Type B pancreatic cell (in vitro differentiated cells): ENCODE data around the gene LARGE1. TPM values are rescaled to one million over a fixed set of nuclear protein-coding genes. Genes with fewer than 3 reads are reported as not detected.

Experiments
- DNase-seq: peaks from one replicate; pipeline ENCODE4 v3.0.0; 2021; ENCODE audit warnings: mixed read lengths; ENCODE audit not compliant: unreplicated experiment; ENCODE audit errors: extremely low spot score
- H3K27ac Mint-ChIP-seq: 2 replicates; pipeline ENCODE4 v1.8.0; 2021; ENCODE audit warnings: mild to moderate bottlenecking, mixed read lengths
- H3K27me3 Mint-ChIP-seq: 2 replicates; pipeline ENCODE4 v1.8.0; 2021; ENCODE audit warnings: mixed read lengths
- H3K36me3 Mint-ChIP-seq: 2 replicates; pipeline ENCODE4 v1.8.0; 2021; ENCODE audit warnings: mixed read lengths
- H3K4me1 Mint-ChIP-seq: one replicate; pipeline ENCODE4 v1.8.0; 2021; ENCODE audit warnings: mixed read lengths; ENCODE audit not compliant: unreplicated experiment
- H3K4me3 Mint-ChIP-seq: 2 replicates; pipeline ENCODE4 v1.8.0; 2021; ENCODE audit warnings: mild to moderate bottlenecking, mixed read lengths
- H3K9me3 Mint-ChIP-seq: 2 replicates; pipeline ENCODE4 v1.8.0; 2021; ENCODE audit warnings: mixed read lengths
- total RNA-seq: library from RNA; stranded (reverse); gene quantifications from 2 replicates; pipeline ENCODE4 v1.2.1, GENCODE V29; 2021; ENCODE audit warnings: low replicate concordance
- TF ChIP-seq, protein P1 (sequence below): fragments of 200-600 bp; sonication (generic); conservative IDR thresholded peaks from 2 replicates; pipeline ENCODE4 v1.5.0; 2021; ENCODE audit warnings: antibody characterized with exemption, mild to moderate bottlenecking

LARGE1 gene
- total RNA-seq, 1 donor from 2014 or later: 96.6 TPM

DNA sequence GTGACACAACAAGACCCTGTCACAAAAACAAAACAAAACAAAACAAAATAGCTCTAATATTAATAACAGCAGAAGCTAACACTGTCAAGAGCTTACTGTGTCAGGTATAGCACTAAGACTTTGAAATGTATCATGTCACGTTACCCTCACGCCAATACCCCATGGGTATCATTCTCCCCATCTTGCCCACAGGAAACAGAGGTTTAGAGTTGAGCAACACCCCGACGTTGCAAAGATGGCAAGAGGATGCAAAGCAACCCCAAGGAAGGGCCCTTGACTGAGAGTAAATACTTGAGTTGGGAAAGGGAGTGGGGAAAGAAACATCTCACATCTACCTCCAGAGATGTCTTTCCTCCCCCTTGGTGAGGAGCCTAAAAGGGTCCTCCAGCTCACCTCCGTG, 366.8 kb downstream of the LARGE1 start:
- TF ChIP-seq, protein P1, sequence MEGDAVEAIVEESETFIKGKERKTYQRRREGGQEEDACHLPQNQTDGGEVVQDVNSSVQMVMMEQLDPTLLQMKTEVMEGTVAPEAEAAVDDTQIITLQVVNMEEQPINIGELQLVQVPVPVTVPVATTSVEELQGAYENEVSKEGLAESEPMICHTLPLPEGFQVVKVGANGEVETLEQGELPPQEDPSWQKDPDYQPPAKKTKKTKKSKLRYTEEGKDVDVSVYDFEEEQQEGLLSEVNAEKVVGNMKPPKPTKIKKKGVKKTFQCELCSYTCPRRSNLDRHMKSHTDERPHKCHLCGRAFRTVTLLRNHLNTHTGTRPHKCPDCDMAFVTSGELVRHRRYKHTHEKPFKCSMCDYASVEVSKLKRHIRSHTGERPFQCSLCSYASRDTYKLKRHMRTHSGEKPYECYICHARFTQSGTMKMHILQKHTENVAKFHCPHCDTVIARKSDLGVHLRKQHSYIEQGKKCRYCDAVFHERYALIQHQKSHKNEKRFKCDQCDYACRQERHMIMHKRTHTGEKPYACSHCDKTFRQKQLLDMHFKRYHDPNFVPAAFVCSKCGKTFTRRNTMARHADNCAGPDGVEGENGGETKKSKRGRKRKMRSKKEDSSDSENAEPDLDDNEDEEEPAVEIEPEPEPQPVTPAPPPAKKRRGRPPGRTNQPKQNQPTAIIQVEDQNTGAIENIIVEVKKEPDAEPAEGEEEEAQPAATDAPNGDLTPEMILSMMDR: no peak
- Mint-ChIP-seq H3K27ac (no peak overlapping the region), H3K36me3 (peaks cover 40% of the 10 kb centered on the region), H3K27me3 (no peaks in the 10 kb centered on the region), H3K9me3 (peaks cover 12% of the 10 kb centered on the region), H3K4me3 (no peak overlapping the region), H3K4me1 (peaks cover 17% of the 10 kb centered on the region)
- DNase-seq: no peak

DNA sequence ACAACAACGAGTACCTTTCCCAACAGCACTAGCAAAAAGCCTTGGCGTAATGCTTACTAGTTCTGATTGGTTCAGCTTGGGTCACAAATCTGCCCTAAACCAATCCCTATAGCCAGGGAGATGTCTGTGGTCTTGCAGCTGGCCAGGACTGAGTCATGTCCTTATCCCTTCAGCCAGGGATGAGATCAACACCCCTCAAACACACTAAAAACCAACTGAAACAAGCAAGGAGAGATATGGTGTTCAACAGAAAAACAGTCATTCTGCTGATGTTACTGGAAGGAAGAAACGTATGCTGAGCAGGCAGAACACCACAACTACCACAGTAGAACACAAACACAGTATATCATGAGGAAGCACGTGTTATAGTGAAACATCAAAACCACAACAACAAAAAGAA, 375.6 kb downstream of the LARGE1 start:
- Mint-ChIP-seq H3K4me1 (peaks cover 32% of the 10 kb centered on the region), H3K27me3 (no peaks in the 10 kb centered on the region), H3K36me3 (peaks cover 10% of the 10 kb centered on the region), H3K27ac (no peak overlapping the region), H3K4me3 (no peak overlapping the region), H3K9me3 (no peaks in the 10 kb centered on the region)
- TF ChIP-seq, protein P1: no peak
- no peak for DNase-seq

DNA sequence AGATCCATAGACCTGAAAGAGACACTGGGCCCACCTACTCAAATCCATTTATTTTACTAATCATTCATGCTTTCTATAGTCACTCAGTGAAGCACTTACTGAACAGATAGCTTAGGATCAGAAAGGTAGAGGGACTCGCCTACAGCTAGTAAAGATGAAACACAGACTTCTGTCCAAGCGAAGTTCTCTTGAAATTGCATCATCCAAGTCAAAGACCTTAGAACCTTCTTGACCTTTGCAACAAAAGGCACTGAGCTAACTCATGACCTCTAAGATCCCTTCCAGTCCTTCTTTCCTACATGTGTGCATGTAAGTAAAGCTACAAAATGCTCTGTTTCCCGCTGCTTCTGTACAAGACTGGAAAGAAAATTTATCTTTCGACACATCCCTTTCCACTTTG, 377.6 kb downstream of the LARGE1 start:
- Mint-ChIP-seq H3K27me3 (no peaks in the 10 kb centered on the region), H3K4me3 (no peak overlapping the region), H3K27ac (no peak overlapping the region), H3K4me1 (peaks cover 39% of the 10 kb centered on the region), H3K9me3 (no peaks in the 10 kb centered on the region), H3K36me3 (peaks cover 6% of the 10 kb centered on the region)
- no peak for DNase-seq
- TF ChIP-seq, protein P1: no peak

DNA sequence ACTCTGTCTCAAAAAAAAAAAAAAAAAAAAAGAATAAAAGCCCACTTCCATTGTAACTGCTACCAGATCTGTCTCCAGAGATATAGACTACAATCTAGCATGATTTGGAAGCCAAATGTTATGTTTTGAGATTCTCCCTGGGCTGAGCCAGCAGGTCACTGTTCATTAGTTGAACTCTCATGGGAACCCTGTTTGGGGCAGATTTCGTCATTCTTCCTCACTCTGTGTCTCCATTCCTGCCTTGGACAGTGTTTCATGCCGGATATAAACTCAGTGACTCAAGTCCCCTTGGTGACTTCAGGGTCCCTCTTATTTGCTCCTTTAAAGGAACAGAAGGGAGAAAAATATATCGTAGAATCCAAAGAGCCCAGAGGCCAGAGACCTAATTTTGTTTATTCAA, 378.1 kb downstream of the LARGE1 start:
- H3K4me3 Mint-ChIP-seq: no peak overlapping the region
- no peaks in the 10 kb centered on the region for H3K27me3 Mint-ChIP-seq
- peaks cover 8% of the 10 kb centered on the region for H3K36me3 Mint-ChIP-seq
- H3K27ac Mint-ChIP-seq: no peak overlapping the region
- H3K4me1 Mint-ChIP-seq: peaks cover 39% of the 10 kb centered on the region
- DNase-seq: no peak
- TF ChIP-seq, protein P1: no peak
- H3K9me3 Mint-ChIP-seq: no peaks in the 10 kb centered on the region

DNA sequence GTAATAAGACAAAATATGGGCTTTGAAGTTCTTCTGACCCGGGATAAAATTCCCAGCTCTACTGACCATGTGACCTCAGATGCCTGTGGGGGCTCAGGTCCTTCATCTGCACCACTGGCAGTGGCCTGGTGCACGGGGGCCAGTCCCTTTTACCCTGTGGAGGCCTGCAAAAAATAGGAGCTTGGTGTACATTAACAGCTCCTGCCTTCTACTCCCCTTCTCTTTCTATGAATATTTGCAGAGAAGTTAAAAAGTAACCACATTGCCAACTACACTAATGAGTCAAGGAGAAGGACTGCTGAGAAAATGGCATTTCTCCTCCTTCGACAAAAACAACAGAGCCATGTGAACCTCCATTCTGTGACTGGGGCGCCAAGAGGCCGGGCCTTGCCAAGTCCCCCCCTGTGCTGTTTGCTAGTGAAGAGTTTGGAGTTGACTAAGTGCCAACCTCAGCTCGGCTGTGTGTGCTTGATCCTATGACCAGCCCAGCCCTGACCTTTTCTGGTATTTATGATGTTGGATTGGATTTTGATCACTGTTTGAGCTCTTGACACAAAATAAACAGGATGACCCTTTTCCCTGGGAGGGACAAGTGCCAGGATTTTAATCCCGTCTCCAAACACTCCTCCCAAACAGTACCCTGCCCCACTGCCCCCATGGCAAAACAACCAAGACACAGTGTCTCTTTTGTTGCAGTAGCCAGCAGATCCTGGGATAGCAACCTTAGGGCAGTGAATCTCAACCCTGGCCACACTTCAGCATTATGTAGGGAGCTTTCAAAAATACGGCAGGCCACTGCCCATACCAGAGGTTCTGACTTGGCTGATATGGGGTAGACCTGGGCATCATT, 380.1 kb downstream of the LARGE1 start:
- DNase-seq: no peak
- Mint-ChIP-seq H3K27ac (peak overlapping the region; percentile 80), H3K9me3 (no peaks in the 10 kb centered on the region), H3K36me3 (peaks cover 13% of the 10 kb centered on the region), H3K4me1 (peaks cover 42% of the 10 kb centered on the region), H3K27me3 (no peaks in the 10 kb centered on the region), H3K4me3 (peak overlapping the region; percentile 28)
- TF ChIP-seq, protein P1: no peak
